Measurements from ENCODE around the gene RARB. TPM values are rescaled to one million over a fixed set of nuclear protein-coding genes. Genes with fewer than 3 reads are reported as not detected.

Gene RARB
- total RNA-seq, 1 donor from 2014 or later, result 0.26 TPM

- peak; percentile 35 for TF ChIP-seq CTCF (IDR thresholded peaks at IDR 0.05; ENCODE audit: insufficient read depth, low read length, severe bottlenecking)
- Histone ChIP-seq H3K27me3 (ENCODE audit: control insufficient read depth, insufficient read depth, low read length) (no peaks in the 10 kb centered on the region), H3K4me3 (ENCODE audit: low read depth, low read length) (no peak overlapping the region), H3K36me3 (ENCODE audit: control insufficient read depth, insufficient read depth, low read length) (no peaks in the 10 kb centered on the region)
- FAIRE-seq (no peak), DNase-seq (ENCODE audit: low read depth) (peak; percentile 8)
Observed at GRCh38 chr3:25532431-25533162, 104.5 kb downstream of the RARB start.

- no peak for DNase-seq (ENCODE audit: low read depth)
- Histone ChIP-seq H3K4me3 (ENCODE audit: low read depth, low read length) (no peak overlapping the region), H3K27me3 (ENCODE audit: control insufficient read depth, insufficient read depth, low read length) (no peaks in the 10 kb centered on the region), H3K36me3 (ENCODE audit: control insufficient read depth, insufficient read depth, low read length) (no peaks in the 10 kb centered on the region)
- no peak for TF ChIP-seq CTCF (IDR thresholded peaks at IDR 0.05; ENCODE audit: insufficient read depth, low read length, severe bottlenecking)
- FAIRE-seq, result no peak
Observed at GRCh38 chr3:25533399-25533798, 105.3 kb downstream of the RARB start.

- TF ChIP-seq CTCF (IDR thresholded peaks at IDR 0.05; ENCODE audit: insufficient read depth, low read length, severe bottlenecking), result no peak
- Histone ChIP-seq H3K36me3 (ENCODE audit: control insufficient read depth, insufficient read depth, low read length) (no peaks in the 10 kb centered on the region), H3K27me3 (ENCODE audit: control insufficient read depth, insufficient read depth, low read length) (no peaks in the 10 kb centered on the region), H3K4me3 (ENCODE audit: low read depth, low read length) (no peak overlapping the region)
- DNase-seq (ENCODE audit: low read depth), result no peak
- no peak for FAIRE-seq
Observed at GRCh38 chr3:25534007-25534406, 105.9 kb downstream of the RARB start.

- Histone ChIP-seq H3K27me3 (ENCODE audit: control insufficient read depth, insufficient read depth, low read length) (no peaks in the 10 kb centered on the region), H3K4me3 (ENCODE audit: low read depth, low read length) (no peak overlapping the region), H3K36me3 (ENCODE audit: control insufficient read depth, insufficient read depth, low read length) (no peaks in the 10 kb centered on the region)
- FAIRE-seq (no peak), DNase-seq (ENCODE audit: low read depth) (no peak)
- TF ChIP-seq CTCF (IDR thresholded peaks at IDR 0.05; ENCODE audit: insufficient read depth, low read length, severe bottlenecking), result no peak
Observed at GRCh38 chr3:25536521-25537391, 108.7 kb downstream of the RARB start.

- DNase-seq (ENCODE audit: low read depth) (no peak), FAIRE-seq (no peak)
- Histone ChIP-seq H3K27me3 (ENCODE audit: control insufficient read depth, insufficient read depth, low read length) (no peaks in the 10 kb centered on the region), H3K36me3 (ENCODE audit: control insufficient read depth, insufficient read depth, low read length) (no peaks in the 10 kb centered on the region), H3K4me3 (ENCODE audit: low read depth, low read length) (no peak overlapping the region)
- no peak for TF ChIP-seq CTCF (IDR thresholded peaks at IDR 0.05; ENCODE audit: insufficient read depth, low read length, severe bottlenecking)
Observed at GRCh38 chr3:25537516-25537915, 109.5 kb downstream of the RARB start.
